Femur (tissue), 1 donor: ENCODE data around the gene NAT16.

Source experiments
- DNase-seq: peaks from one replicate; pipeline ENCODE4 v3.0.0-alpha.2; 2017

The NAT16 gene

GRCh38 chr7:101170617-101171441 is 9.3 kb downstream of the NAT16 start:
- no peak for DNase-seq

- DNase-seq: peak; percentile 75
Observed at GRCh38 chr7:101169838-101170551, 10.1 kb downstream of the NAT16 start.

DNA sequence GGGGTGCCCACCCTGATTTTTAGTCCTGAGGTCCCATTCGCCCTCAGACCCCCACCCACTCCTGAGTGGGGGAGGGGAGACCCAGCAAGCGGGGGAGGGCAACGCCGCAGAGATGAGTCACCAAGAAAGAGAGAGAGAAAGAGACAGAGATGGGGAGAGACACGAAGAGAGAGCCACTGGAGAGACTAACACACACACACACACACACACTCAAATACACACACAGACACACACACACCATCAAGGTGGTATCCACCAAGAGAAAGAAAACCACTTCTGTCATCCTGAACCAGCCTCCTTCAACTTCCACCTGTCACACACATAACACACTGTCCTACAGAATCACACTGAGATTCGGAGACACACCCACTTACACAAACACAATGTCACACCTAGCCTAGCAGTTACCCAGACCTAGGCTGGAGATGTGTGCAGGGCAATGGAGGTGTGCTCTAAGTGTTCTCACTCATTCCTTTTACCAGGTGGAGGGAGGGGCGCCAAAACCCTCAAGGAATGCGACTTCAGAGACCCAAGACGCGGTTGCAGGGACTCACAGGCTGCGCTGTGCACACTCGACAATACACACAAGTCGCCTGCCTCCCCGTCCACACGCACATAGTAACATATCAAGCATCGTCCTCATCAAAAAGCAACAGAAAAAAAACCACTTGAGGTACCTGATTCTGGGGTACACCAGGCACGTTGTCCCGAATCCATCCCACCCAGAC is 10.8 kb downstream of the NAT16 start:
- no peak for DNase-seq

- DNase-seq: no peak
Observed at GRCh38 chr7:101168412-101169049, 11.6 kb downstream of the NAT16 start.

- DNase-seq: no peak
Observed at GRCh38 chr7:101167645-101168411, 12.3 kb downstream of the NAT16 start.

DNA sequence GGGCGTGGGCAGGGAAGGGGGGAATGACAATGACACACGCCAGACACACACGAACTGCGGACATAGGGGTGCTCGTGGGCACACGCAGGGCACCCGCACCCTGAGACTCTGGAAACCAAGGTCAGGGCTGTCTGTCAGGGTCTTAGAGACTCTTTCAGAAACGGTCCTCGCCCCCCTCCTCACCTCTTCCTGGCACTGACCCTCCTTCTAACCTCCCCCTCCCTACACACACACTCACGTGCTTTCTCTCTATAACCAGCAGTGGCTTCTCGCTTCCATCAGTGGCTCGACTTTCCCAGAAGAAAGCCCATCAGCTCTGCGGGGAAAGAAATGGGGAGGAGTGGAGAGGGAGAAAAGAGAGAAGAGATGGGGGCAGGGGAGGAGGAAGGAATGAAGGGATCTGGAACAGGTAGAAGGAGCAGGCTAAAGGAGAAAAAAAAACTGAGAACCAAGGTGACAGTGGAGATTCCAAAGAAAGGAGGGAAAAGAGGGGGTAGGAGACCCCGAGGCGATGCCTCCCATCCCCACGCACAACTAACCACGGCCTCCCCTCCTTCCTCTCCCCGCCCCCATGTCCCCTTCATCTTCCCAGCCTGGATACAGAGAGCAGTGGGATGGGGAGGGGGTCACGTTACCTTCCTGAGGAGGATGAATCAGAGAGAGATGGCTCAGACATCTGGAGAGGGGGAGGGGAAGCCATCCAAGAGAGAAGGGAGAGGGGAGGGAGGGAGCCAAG is 13.0 kb downstream of the NAT16 start:
- no peak for DNase-seq

- no peak for DNase-seq
Observed at GRCh38 chr7:101166648-101166908, 13.5 kb downstream of the NAT16 start.

GRCh38 chr7:101165958-101166647 is 14.0 kb downstream of the NAT16 start:
- no peak for DNase-seq

- DNase-seq: peak; percentile 93
Observed at GRCh38 chr7:101165075-101165957, 14.8 kb downstream of the NAT16 start, which contains the start of gene VGF. VGF (minus strand) TSS chr7:101165569; CDS start chr7:101164843, 726 bp downstream.

DNA sequence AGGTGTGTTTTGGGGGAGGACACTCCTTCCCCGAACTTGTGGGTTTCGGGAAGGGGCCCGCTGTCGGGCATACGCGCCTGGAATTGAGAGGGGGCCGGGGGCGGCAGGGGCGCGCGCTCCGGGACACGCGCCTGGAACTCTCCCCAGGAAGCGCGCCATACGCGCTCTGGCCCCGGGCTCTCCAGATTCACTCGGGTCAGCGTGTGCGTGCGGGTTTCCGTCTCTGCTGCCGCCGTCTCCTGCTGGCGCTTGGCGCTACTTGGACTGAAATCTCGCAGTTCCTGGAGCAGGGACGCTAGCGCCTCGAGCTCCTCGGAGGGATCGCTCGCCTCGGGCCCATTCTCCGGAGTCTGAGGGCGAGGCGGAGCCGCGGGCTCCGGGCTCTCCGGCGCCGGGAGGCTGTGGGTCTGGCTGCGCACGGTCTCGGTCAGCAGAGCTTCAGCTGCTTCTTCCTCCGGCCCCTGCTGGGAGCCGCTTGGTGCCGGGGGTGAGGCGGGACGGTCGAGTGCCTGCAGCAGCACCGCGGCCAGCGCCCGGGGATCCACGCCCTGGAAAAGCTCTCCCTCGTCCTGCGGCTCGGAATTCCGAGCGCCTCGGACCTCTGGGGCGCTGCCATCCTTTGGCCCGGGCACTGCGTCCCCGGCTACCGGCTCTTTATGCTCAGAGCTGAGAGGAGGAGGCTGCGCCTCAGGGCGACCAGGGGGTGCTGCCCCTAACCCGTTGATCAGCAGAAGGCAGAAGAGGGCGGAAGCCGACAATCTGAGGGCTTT is 15.8 kb downstream of the NAT16 start:
- DNase-seq: peak; percentile 59

DNA sequence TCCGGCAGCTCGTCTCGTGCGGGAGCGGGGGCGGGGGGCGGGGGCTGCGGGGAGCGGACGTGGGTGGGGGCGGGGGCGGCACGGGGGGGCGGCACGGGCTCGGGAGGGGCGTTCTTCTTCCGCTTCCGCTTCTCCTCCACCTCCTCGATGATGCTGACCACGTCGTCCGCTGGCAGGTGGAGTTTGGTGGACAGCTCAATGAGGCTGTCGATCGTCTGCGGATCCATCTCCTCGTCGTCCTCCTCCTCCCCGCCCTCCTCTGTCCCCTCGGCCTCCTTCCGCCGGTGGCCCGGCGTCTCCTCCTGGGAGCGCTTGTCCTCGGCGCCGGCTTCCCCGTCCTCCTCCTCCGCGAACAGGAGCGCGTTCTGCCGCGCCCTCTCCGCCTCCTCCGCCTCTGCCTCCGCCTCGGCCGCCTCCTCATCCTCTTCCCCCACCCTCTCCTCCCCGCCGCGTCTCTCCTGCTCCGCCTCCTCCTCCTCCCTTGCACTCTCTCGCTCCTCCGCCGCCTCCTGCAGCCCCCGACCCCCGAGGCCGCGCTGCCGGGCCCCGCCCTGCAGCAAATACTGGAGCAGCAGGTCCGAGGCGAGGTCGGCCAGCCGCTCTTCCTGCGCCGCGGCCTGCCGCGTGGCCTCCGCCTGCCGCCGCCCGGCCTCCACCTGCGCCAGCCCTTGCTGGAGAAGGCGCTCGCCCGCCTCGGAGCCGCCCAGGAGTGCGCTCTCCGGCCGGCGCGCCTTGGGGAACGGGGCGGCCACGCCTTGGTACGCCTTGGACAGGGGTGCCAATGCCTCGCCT is 16.6 kb downstream of the NAT16 start:
- no peak for DNase-seq

GRCh38 chr7:101162551-101163278 is 17.4 kb downstream of the NAT16 start:
- DNase-seq: peak; percentile 56

GRCh38 chr7:101161692-101162471 is 18.2 kb downstream of the NAT16 start:
- DNase-seq: no peak

- DNase-seq: no peak
Observed at GRCh38 chr7:101160910-101161309, 19.2 kb downstream of the NAT16 start.

- no peak for DNase-seq
Observed at GRCh38 chr7:101159696-101160674, 20.1 kb downstream of the NAT16 start.
